OCI-LY1 (cell line): ENCODE measurements around the gene VWDE.
"Not testable (repeated sequence)": the region's sequence is repeated elsewhere in the genome, so short reads cannot be mapped to it uniquely, and the experiment has no call there.

Experiments
- H2AFZ ChIP-seq: fragments of 200-600 bp; sonication (generic), shearing (Covaris generic); 2 replicates; pipeline ENCODE4 v1.6.0; 2014; ENCODE audit warnings: antibody characterized with exemption, mild to moderate bottlenecking, low read length
- H3F3A ChIP-seq: fragments of 200-600 bp; sonication (generic), shearing (Covaris generic); 2 replicates; pipeline ENCODE4 v1.6.0; 2014; ENCODE audit warnings: mild to moderate bottlenecking, antibody characterized with exemption, low read length, moderate library complexity; ENCODE audit not compliant: insufficient read depth
- H3K27ac ChIP-seq: fragments of 200-600 bp; sonication (generic); 2 replicates; pipeline ENCODE4 v1.5.1; 2014; ENCODE audit warnings: low read length, mixed run types, mild to moderate bottlenecking, low read depth; ENCODE audit not compliant: poor library complexity, severe bottlenecking
- H3K27me3 ChIP-seq: fragments of 200-600 bp; sonication (generic); 2 replicates; pipeline ENCODE4 v1.6.0; 2014; ENCODE audit warnings: antibody characterized with exemption, mild to moderate bottlenecking, low read length, moderate library complexity; ENCODE audit not compliant: insufficient read depth
- H3K36me3 ChIP-seq: fragments of 200-600 bp; sonication (generic); 2 replicates; pipeline ENCODE4 v1.6.1; 2014; ENCODE audit warnings: mild to moderate bottlenecking, antibody characterized with exemption, low read length, moderate library complexity, mixed read lengths; ENCODE audit not compliant: insufficient read depth
- H3K4me1 ChIP-seq: fragments of 200-600 bp; sonication (generic); 2 replicates; pipeline ENCODE4 v1.5.1; 2014; ENCODE audit warnings: mild to moderate bottlenecking, low read length, moderate library complexity; ENCODE audit not compliant: insufficient read depth, severe bottlenecking
- H3K4me2 ChIP-seq: fragments of 200-600 bp; sonication (generic), shearing (Covaris generic); 2 replicates; pipeline ENCODE4 v1.6.1; 2014; ENCODE audit warnings: low read length
- H3K4me3 ChIP-seq: fragments of 200-600 bp; sonication (generic); 2 replicates; pipeline ENCODE4 v1.5.1; 2014; ENCODE audit warnings: low read length, low read depth, mild to moderate bottlenecking, mixed read lengths; ENCODE audit not compliant: poor library complexity, severe bottlenecking
- H3K79me2 ChIP-seq: fragments of 200-600 bp; shearing (Covaris generic); 2 replicates; pipeline ENCODE4 v1.6.1; 2016; ENCODE audit warnings: mixed run types, low read length, mixed read lengths; ENCODE audit not compliant: insufficient read depth
- H3K9ac ChIP-seq: fragments of 200-600 bp; sonication (generic), shearing (Covaris generic); 2 replicates; pipeline ENCODE4 v1.6.1; 2014; ENCODE audit warnings: mild to moderate bottlenecking, low read length, mixed read lengths
- H3K9me2 ChIP-seq: fragments of 200-600 bp; sonication (generic), shearing (Covaris generic); 2 replicates; pipeline ENCODE4 v1.6.1; 2014; ENCODE audit warnings: low read depth, mild to moderate bottlenecking, low read length, mixed read lengths
- H3K9me3 ChIP-seq: fragments of 200-600 bp; shearing (Covaris generic); 2 replicates; pipeline ENCODE4 v1.6.1; 2014; ENCODE audit warnings: low read length, mixed read lengths
- H4K20me1 ChIP-seq: fragments of 200-600 bp; sonication (generic), shearing (Covaris generic); 2 replicates; pipeline ENCODE4 v1.6.0; 2016; ENCODE audit warnings: mild to moderate bottlenecking, low read length; ENCODE audit not compliant: insufficient read depth
- EZH2 ChIP-seq: fragments of 200-600 bp; sonication (generic), shearing (Covaris generic); IDR thresholded peaks from 2 replicates; pipeline ENCODE4 v1.8.0; 2017; ENCODE audit warnings: borderline replicate concordance, mixed run types, mild to moderate bottlenecking, antibody characterized with exemption, low read length, moderate library complexity, mixed read lengths
- TF ChIP-seq, protein P1 (sequence below): fragments of 200-600 bp; sonication (generic), shearing (Covaris generic); IDR thresholded peaks from 2 replicates; pipeline ENCODE4 v1.5.1; 2017; ENCODE audit warnings: mild to moderate bottlenecking, antibody characterized with exemption, low read length, moderate library complexity, mixed read lengths

Gene VWDE

DNA sequence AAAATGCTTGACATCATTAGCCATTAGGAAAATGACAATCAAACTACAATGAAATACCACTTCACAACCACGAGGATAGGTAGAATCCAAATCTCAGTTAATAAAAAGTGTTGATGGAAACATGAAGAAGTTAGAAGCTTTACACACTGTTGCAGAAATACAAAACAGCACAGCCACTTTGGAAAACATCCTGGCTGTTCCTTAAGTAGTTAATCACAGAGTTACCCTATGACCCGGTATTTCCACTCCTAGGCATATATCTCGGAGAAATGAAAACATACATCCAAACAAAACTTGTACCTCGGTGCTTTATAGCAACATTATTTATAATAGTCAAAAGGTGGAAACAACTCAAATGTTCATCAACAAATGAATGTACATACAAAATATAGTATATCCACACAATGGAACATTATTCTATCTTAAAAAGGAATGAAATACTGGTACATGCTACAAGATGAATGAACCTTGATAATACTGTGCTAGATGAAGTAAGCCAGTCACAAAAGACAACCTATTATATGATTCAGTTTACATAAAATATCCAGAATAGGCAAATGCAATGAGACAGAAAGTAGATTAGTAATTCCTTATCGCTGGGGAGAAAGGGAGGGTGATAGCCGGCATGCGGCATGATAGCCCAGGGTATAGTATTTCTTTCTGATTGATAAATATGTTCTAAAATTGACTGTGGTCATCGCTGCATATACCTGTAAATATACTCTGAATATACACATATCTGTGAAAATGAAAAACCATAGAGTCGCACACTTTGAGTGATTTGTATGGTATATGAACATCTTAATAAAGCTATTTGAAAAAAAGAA, 1.9 kb downstream of the VWDE start:
- H3K79me2 ChIP-seq = no peaks in the 10 kb centered on the region
- H3F3A ChIP-seq = no peaks in the 10 kb centered on the region
- no peak overlapping the region for H3K4me3 ChIP-seq

DNA sequence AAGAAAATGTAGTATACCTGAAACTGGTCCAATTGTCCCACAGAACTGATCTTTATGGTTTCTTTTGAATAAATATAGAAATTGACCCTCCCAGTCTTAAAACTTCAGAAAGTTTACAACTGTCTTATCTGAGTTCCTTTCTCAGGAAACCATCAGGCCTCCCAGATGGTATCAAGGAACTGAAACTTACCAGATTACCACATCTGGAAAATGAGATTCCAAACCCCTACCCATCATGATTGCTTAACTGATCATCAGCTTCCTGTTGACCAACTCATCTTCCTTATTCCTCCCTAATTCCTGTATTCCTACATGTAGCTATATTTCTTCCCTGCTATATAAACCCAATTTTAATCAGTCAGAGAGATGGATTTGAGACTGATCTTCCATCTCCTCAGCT, 5.5 kb downstream of the VWDE start:
- Histone ChIP-seq H3K4me2 (no peak overlapping the region), H3K79me2 (no peaks in the 10 kb centered on the region), H2AFZ (no peak overlapping the region), H3F3A (no peaks in the 10 kb centered on the region), H3K4me1 (no peaks in the 10 kb centered on the region), H3K9me2 (no peaks in the 10 kb centered on the region), H3K9ac (no peak overlapping the region), H3K9me3 (no peaks in the 10 kb centered on the region), H3K27me3 (no peaks in the 10 kb centered on the region), H3K27ac (no peak overlapping the region), H3K36me3 (no peaks in the 10 kb centered on the region), H3K4me3 (no peak overlapping the region), H4K20me1 (no peaks in the 10 kb centered on the region)
- TF ChIP-seq, protein P1, sequence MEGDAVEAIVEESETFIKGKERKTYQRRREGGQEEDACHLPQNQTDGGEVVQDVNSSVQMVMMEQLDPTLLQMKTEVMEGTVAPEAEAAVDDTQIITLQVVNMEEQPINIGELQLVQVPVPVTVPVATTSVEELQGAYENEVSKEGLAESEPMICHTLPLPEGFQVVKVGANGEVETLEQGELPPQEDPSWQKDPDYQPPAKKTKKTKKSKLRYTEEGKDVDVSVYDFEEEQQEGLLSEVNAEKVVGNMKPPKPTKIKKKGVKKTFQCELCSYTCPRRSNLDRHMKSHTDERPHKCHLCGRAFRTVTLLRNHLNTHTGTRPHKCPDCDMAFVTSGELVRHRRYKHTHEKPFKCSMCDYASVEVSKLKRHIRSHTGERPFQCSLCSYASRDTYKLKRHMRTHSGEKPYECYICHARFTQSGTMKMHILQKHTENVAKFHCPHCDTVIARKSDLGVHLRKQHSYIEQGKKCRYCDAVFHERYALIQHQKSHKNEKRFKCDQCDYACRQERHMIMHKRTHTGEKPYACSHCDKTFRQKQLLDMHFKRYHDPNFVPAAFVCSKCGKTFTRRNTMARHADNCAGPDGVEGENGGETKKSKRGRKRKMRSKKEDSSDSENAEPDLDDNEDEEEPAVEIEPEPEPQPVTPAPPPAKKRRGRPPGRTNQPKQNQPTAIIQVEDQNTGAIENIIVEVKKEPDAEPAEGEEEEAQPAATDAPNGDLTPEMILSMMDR = no peak
- TF ChIP-seq EZH2 = no peak

More for the DNA sequence above, 1.9 kb downstream of the VWDE start:
- Histone ChIP-seq H4K20me1 (no peaks in the 10 kb centered on the region), H3K9me3 (no peaks in the 10 kb centered on the region), H3K36me3 (no peaks in the 10 kb centered on the region), H3K27ac (no peak overlapping the region), H2AFZ (no peak overlapping the region), H3K4me1 (no peaks in the 10 kb centered on the region), H3K27me3 (no peaks in the 10 kb centered on the region), H3K9ac (no peak overlapping the region), H3K9me2 (no peaks in the 10 kb centered on the region), H3K4me2 (no peak overlapping the region)
- no peak for TF ChIP-seq EZH2
- TF ChIP-seq, protein P1 = no peak

DNA sequence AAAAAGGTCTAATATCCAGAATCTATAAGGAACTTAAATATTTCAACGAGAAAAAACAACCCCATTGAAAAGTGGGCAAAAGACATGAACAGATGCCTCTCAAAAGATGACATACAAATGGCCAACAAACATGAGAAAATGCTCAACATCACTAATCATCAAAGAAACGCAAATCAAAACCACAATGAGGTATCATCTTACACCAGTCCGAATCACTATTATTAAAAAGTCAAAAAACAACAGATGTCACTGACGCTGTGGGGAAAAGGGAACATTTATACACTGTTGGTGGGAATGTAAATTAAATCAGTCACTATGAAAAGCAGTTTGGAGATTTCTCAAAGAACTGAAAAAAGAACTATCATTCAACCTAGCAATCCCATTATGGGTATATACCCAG, 6.0 kb downstream of the VWDE start:
- H3F3A ChIP-seq = no peaks in the 10 kb centered on the region
- no peak overlapping the region for H3K9ac ChIP-seq
- no peaks in the 10 kb centered on the region for H4K20me1 ChIP-seq
- H3K4me2 ChIP-seq = no peak overlapping the region
- no peaks in the 10 kb centered on the region for H3K9me3 ChIP-seq
- no peaks in the 10 kb centered on the region for H3K4me1 ChIP-seq
- no peaks in the 10 kb centered on the region for H3K27me3 ChIP-seq
- H2AFZ ChIP-seq = no peak overlapping the region
- no peak overlapping the region for H3K4me3 ChIP-seq
- no peaks in the 10 kb centered on the region for H3K9me2 ChIP-seq
- no peak overlapping the region for H3K27ac ChIP-seq
- TF ChIP-seq EZH2 = no peak
- TF ChIP-seq, protein P1 = no peak
- H3K79me2 ChIP-seq = no peaks in the 10 kb centered on the region
- no peaks in the 10 kb centered on the region for H3K36me3 ChIP-seq

- not testable (repeated sequence) for H3K79me2 ChIP-seq, H3K9me2 ChIP-seq, H2AFZ ChIP-seq, H3K27me3 ChIP-seq, H3K4me2 ChIP-seq, H3K27ac ChIP-seq, H3K9ac ChIP-seq, H3K4me1 ChIP-seq, H3K9me3 ChIP-seq, H4K20me1 ChIP-seq, H3K4me3 ChIP-seq, H3K36me3 ChIP-seq, H3F3A ChIP-seq
Measured at GRCh38 chr7:12396670-12397069, 7.0 kb downstream of the VWDE start.
